GM23338 (cell line): ENCODE measurements around the gene TTLL9. TPM values are rescaled to one million over a fixed set of nuclear protein-coding genes. Genes with fewer than 3 reads are reported as not detected.
A peak's percentile ranks its signal among the peaks of the same experiment; 100 is the strongest.

ENCODE experiments used
- ATAC-seq: fragments of 200-7000 bp; cut with Tn5 transposase; 3 replicates; pipeline ENCODE4 v1.9.1; 2020
- DNase-seq: peaks from one replicate; pipeline ENCODE4 v3.0.0-alpha.2; 2015; ENCODE audit warnings: low spot score
- H2AFZ ChIP-seq: fragments of 200-600 bp; sonication (generic); 2 replicates; pipeline ENCODE4 v1.8.0; 2016; ENCODE audit warnings: antibody characterized with exemption, mild to moderate bottlenecking, moderate library complexity
- H3F3A ChIP-seq: fragments of 200-600 bp; sonication (generic); replicated peaks from 2 replicates; pipeline ENCODE4 v1.8.0; 2017; ENCODE audit warnings: antibody characterized with exemption, mixed run types, low read depth
- H3K27ac ChIP-seq: fragments of 200-600 bp; sonication (generic); 2 replicates; pipeline ENCODE4 v1.6.1; 2016; ENCODE audit warnings: low read depth
- H3K27me3 ChIP-seq: fragments of 200-600 bp; sonication (generic); 2 replicates; pipeline ENCODE4 v1.8.0; 2016; ENCODE audit warnings: mild to moderate bottlenecking, mixed run types, moderate library complexity; ENCODE audit not compliant: insufficient read depth
- H3K36me3 ChIP-seq: fragments of 200-600 bp; sonication (generic); 2 replicates; pipeline ENCODE4 v1.8.0; 2016; ENCODE audit warnings: mild to moderate bottlenecking; ENCODE audit not compliant: insufficient read depth
- H3K4me1 ChIP-seq: fragments of 200-600 bp; sonication (generic); 2 replicates; pipeline ENCODE4 v1.8.0; 2016; ENCODE audit warnings: mild to moderate bottlenecking, moderate library complexity; ENCODE audit not compliant: insufficient read depth
- H3K4me2 ChIP-seq: fragments of 200-600 bp; sonication (generic); 2 replicates; pipeline ENCODE4 v1.7.1; 2017; ENCODE audit warnings: mixed run types
- H3K4me3 ChIP-seq: fragments of 200-600 bp; sonication (generic); 2 replicates; pipeline ENCODE4 v1.6.1; 2016; ENCODE audit warnings: mixed run types
- H3K79me2 ChIP-seq: fragments of 200-600 bp; sonication (generic); replicated peaks from 2 replicates; pipeline ENCODE4 v1.8.0; 2017; ENCODE audit warnings: mild to moderate bottlenecking; ENCODE audit not compliant: insufficient read depth
- H3K9me2 ChIP-seq: fragments of 200-600 bp; sonication (generic); 2 replicates; pipeline ENCODE4 v1.8.0; 2017; ENCODE audit not compliant: insufficient read depth
- H4K20me1 ChIP-seq: fragments of 200-600 bp; sonication (generic); replicated peaks from 2 replicates; pipeline ENCODE4 v1.8.0; 2017; ENCODE audit warnings: mild to moderate bottlenecking; ENCODE audit not compliant: insufficient read depth
- H3K27ac Mint-ChIP-seq: 2 replicates; pipeline ENCODE4 v1.8.0; 2020; ENCODE audit warnings: inconsistent platforms, mild to moderate bottlenecking, moderate library complexity, mixed read lengths
- H3K27me3 Mint-ChIP-seq: 3 replicates; pipeline ENCODE4 v1.8.0; 2022; ENCODE audit warnings: low read depth, mild to moderate bottlenecking, moderate library complexity, mixed read lengths, inconsistent platforms; ENCODE audit not compliant: insufficient read depth, poor library complexity
- H3K36me3 Mint-ChIP-seq: 3 replicates; pipeline ENCODE4 v1.8.0; 2021; ENCODE audit warnings: low read depth, mild to moderate bottlenecking, inconsistent platforms, moderate library complexity, mixed read lengths
- H3K4me1 Mint-ChIP-seq: 3 replicates; pipeline ENCODE4 v1.8.0; 2020; ENCODE audit warnings: mild to moderate bottlenecking, inconsistent platforms, mixed read lengths
- H3K4me3 Mint-ChIP-seq: 3 replicates; pipeline ENCODE4 v1.8.0; 2021; ENCODE audit warnings: moderate library complexity, mild to moderate bottlenecking, inconsistent platforms, mixed read lengths
- H3K9me3 Mint-ChIP-seq: 3 replicates; pipeline ENCODE4 v1.8.0; 2020; ENCODE audit warnings: moderate library complexity, mild to moderate bottlenecking, inconsistent platforms, mixed read lengths
- EZH2 ChIP-seq: fragments of 200-600 bp; sonication (generic); IDR thresholded peaks from one replicate; pipeline ENCODE4 v1.8.0; 2017; ENCODE audit warnings: antibody characterized with exemption, mild to moderate bottlenecking, low read depth; ENCODE audit not compliant: unreplicated experiment
- EZH2phosphoT487 ChIP-seq: fragments of 200-600 bp; sonication (generic); IDR thresholded peaks from one replicate; pipeline ENCODE4 v1.8.1; 2018; ENCODE audit warnings: antibody characterized with exemption; ENCODE audit not compliant: unreplicated experiment
- JUNB ChIP-seq: IDR thresholded peaks from one replicate; pipeline ENCODE4 v1.6.1; 2016; ENCODE audit warnings: antibody characterized with exemption; ENCODE audit not compliant: unreplicated experiment
- POLR2AphosphoS5 ChIP-seq: IDR thresholded peaks from 2 replicates; pipeline ENCODE4 v1.6.1; 2016; ENCODE audit warnings: antibody characterized with exemption, low read depth
- ZNF114 ChIP-seq: fragments of 250-450 bp; sonication (Bioruptor Pico); IDR thresholded peaks from 2 replicates; pipeline ENCODE4 v1.5.0; 2020; ENCODE audit warnings: mild to moderate bottlenecking, moderate library complexity
- polyA plus RNA-seq: library from polyadenylated mRNA; unstranded; fragments of >200 nt; fragmentation: Nextera tagmentation; extraction: Ambion mirVana; gene quantifications from 2 replicates; pipeline ENCODE4 v1.2.1, GENCODE V29; 2016
- total RNA-seq: library from RNA; depleted of rRNA; stranded (reverse); fragments of >200 nt; shearing (Covaris generic); gene quantifications from 2 replicates; pipeline ENCODE4 v1.2.3, GENCODE V29; 2014
- TF ChIP-seq, protein P1 (sequence below): fragments of 250-450 bp; sonication (Bioruptor Pico); IDR thresholded peaks from 2 replicates; pipeline ENCODE4 v1.5.0; 2020; ENCODE audit warnings: mild to moderate bottlenecking, moderate library complexity

The TTLL9 gene
- total and polyA plus RNA-seq, 2 experiments from 2014 or later = not detected

DNA sequence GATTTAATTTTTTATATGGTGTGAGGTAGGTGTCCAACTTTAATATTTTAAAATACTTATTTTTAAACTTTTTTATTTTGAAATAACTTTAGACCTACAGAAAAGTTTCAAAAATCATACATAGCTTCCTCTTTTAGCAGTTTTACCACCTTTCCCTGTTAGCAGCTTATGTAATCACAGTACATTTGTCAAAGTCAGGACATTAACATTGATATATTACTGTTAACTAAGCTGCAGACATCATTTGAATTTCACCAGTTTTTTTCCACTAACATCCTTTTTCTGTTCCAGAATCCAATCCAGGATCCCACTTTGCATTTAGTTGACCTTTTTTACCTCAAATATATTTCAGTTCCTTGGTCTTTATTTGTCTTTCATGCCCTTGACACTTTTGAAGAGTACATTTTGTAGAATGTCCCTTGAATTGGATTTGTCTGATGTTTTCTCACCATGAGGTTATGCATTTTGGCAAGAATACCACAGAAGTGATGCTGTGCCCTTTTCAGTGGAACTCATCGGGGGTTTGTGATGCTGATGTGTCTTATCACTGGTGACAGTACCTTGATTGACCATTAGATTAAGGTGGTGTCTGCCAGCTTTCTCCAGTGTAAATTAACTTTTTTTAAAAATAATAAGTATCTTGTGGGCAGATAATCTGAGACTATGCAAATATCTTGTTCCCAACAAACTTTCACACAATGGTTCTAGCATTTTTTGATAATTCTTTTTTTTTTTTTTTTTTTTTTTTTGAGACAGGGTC is 33.4 kb downstream of the TTLL9 start (continued):
- TF ChIP-seq, protein P1, sequence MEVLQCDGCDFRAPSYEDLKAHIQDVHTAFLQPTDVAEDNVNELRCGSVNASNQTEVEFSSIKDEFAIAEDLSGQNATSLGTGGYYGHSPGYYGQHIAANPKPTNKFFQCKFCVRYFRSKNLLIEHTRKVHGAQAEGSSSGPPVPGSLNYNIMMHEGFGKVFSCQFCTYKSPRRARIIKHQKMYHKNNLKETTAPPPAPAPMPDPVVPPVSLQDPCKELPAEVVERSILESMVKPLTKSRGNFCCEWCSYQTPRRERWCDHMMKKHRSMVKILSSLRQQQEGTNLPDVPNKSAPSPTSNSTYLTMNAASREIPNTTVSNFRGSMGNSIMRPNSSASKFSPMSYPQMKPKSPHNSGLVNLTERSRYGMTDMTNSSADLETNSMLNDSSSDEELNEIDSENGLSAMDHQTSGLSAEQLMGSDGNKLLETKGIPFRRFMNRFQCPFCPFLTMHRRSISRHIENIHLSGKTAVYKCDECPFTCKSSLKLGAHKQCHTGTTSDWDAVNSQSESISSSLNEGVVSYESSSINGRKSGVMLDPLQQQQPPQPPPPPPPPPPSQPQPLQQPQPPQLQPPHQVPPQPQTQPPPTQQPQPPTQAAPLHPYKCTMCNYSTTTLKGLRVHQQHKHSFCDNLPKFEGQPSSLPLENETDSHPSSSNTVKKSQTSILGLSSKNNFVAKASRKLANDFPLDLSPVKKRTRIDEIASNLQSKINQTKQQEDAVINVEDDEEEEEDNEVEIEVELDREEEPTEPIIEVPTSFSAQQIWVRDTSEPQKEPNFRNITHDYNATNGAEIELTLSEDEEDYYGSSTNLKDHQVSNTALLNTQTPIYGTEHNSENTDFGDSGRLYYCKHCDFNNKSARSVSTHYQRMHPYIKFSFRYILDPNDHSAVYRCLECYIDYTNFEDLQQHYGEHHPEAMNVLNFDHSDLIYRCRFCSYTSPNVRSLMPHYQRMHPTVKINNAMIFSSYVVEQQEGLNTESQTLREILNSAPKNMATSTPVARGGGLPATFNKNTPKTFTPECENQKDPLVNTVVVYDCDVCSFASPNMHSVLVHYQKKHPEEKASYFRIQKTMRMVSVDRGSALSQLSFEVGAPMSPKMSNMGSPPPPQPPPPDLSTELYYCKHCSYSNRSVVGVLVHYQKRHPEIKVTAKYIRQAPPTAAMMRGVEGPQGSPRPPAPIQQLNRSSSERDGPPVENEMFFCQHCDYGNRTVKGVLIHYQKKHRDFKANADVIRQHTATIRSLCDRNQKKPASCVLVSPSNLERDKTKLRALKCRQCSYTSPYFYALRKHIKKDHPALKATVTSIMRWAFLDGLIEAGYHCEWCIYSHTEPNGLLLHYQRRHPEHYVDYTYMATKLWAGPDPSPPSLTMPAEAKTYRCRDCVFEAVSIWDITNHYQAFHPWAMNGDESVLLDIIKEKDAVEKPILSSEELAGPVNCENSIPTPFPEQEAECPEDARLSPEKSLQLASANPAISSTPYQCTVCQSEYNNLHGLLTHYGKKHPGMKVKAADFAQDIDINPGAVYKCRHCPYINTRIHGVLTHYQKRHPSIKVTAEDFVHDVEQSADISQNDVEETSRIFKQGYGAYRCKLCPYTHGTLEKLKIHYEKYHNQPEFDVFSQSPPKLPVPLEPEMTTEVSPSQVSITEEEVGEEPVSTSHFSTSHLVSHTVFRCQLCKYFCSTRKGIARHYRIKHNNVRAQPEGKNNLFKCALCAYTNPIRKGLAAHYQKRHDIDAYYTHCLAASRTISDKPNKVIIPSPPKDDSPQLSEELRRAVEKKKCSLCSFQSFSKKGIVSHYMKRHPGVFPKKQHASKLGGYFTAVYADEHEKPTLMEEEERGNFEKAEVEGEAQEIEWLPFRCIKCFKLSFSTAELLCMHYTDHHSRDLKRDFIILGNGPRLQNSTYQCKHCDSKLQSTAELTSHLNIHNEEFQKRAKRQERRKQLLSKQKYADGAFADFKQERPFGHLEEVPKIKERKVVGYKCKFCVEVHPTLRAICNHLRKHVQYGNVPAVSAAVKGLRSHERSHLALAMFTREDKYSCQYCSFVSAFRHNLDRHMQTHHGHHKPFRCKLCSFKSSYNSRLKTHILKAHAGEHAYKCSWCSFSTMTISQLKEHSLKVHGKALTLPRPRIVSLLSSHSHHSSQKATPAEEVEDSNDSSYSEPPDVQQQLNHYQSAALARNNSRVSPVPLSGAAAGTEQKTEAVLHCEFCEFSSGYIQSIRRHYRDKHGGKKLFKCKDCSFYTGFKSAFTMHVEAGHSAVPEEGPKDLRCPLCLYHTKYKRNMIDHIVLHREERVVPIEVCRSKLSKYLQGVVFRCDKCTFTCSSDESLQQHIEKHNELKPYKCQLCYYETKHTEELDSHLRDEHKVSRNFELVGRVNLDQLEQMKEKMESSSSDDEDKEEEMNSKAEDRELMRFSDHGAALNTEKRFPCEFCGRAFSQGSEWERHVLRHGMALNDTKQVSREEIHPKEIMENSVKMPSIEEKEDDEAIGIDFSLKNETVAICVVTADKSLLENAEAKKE (CRISPR knock-in tag) = no peak

DNA sequence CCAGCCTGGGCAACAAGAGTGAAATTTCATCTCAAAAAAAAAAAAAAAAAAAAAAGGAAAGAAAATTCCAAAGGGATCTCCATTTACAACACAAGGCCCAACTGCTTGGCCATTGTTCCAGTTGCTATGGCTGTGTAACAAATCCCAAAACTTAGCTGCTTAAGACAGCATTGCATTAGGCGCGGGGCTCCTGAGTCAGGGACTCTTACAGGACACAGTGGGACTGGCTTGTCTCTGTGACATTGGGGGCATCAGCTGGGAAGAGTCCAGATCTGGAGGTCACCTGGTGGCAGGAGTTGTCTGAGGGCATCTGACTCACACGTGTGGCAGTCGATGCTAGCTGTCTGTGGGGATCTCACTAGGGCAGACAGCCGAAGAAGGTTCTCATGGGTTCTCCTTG is 35.6 kb downstream of the TTLL9 start:
- no peaks in the 10 kb centered on the region; the same call in 1 of the 2 replicates for H3K9me2 ChIP-seq
- peak; percentile 92 for ATAC-seq

DNA sequence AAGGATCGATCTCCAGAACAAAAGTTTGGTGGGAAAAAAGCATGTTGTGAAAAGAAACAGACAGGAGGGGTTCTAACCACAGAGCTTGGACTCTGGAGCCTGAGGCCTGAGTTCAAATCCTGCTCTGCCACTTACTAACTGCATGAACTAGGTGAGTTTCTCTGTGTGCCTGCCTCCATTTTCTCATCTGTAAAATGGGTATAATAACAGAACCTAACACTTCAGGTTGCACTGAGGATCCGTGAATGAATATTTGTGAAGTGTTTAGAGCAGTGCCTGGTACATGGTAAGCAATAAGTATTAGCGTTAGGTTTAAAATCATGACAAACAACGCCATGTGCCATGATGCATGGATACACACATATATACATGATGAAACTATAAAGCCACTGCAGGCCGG is 36.6 kb downstream of the TTLL9 start:
- H3K9me3 Mint-ChIP-seq = peaks cover 54% of the 10 kb centered on the region
- peaks cover 32% of the 10 kb centered on the region for H3K4me1 ChIP-seq
- peaks cover 26% of the 10 kb centered on the region for H3K4me1 Mint-ChIP-seq
- DNase-seq (no peak), ATAC-seq (no peak)
- no peaks in the 10 kb centered on the region for H4K20me1 ChIP-seq
- peaks cover 9% of the 10 kb centered on the region for H3F3A ChIP-seq
- no peaks in the 10 kb centered on the region; the same call in 2 of the 3 replicates for H3K36me3 Mint-ChIP-seq
- H3K36me3 ChIP-seq = no peaks in the 10 kb centered on the region
- no peak overlapping the region for H3K4me3 Mint-ChIP-seq
- no peaks in the 10 kb centered on the region for H3K27me3 ChIP-seq
- no peaks in the 10 kb centered on the region; the same call in 1 of the 2 replicates for H3K9me2 ChIP-seq
- no peaks in the 10 kb centered on the region for H3K79me2 ChIP-seq
- no peak overlapping the region for H3K4me2 ChIP-seq
- no peak overlapping the region for H3K4me3 ChIP-seq
- no peak for TF ChIP-seq ZNF114
- no peak for TF ChIP-seq EZH2
- H3K27ac Mint-ChIP-seq = no peak overlapping the region
- no peak overlapping the region for H2AFZ ChIP-seq
- H3K27ac ChIP-seq = no peak overlapping the region
- H3K27me3 Mint-ChIP-seq = peaks cover 2% of the 10 kb centered on the region

More for the DNA sequence above, 35.6 kb downstream of the TTLL9 start:
- H3K9me3 Mint-ChIP-seq = peaks cover 50% of the 10 kb centered on the region
- DNase-seq = peak; percentile 85
- Histone ChIP-seq H3K36me3 (no peaks in the 10 kb centered on the region), H3K27ac (no peak overlapping the region), H3K79me2 (no peaks in the 10 kb centered on the region), H3K4me1 (peaks cover 24% of the 10 kb centered on the region), H2AFZ (no peak overlapping the region; the same call in 1 of the 2 replicates), H3F3A (peaks cover 7% of the 10 kb centered on the region), H3K4me2 (peak overlapping the region; percentile 41; the same call in 1 of the 2 replicates), H3K27me3 (no peaks in the 10 kb centered on the region), H3K4me3 (no peak overlapping the region), H4K20me1 (no peaks in the 10 kb centered on the region)
- H3K4me3 Mint-ChIP-seq = no peak overlapping the region
- no peaks in the 10 kb centered on the region; the same call in 2 of the 3 replicates for H3K36me3 Mint-ChIP-seq
- 0 out of 2 replicates have a peak overlapping the region, but pooled peaks have one; percentile 49 for H3K27ac Mint-ChIP-seq
- no peaks in the 10 kb centered on the region for H3K27me3 Mint-ChIP-seq
- peaks cover 15% of the 10 kb centered on the region for H3K4me1 Mint-ChIP-seq
- TF ChIP-seq POLR2AphosphoS5 (no peak), EZH2phosphoT487 (no peak), JUNB (no peak)
